Keratinocyte (primary cell): ENCODE results near the gene CFAP57.

Source experiments
- CTCF ChIP-seq, 3 experiments: IDR thresholded peaks in 1 of 3; conservative IDR thresholded peaks in 1 of 3; optimal IDR thresholded peaks in 1 of 3; 2 replicates in 2 of 3; 3 replicates in 1 of 3; pipeline versions ENCODE3 to v1.5.1; 2011; ENCODE audit warnings: low read length in 3 of 3, mild to moderate bottlenecking in 3 of 3, moderate library complexity in 2 of 3, control low read depth in 1 of 3, inconsistent platforms in 1 of 3; ENCODE audit not compliant: insufficient read depth in 2 of 3; ENCODE audit errors: extremely low read depth in 1 of 3
- EZH2 ChIP-seq: IDR thresholded peaks from one replicate; pipeline ENCODE4 v1.6.1; 2012; ENCODE audit warnings: inconsistent platforms, mild to moderate bottlenecking, low read length, moderate library complexity

- TF ChIP-seq CTCF (optimal IDR thresholded peaks at IDR 0.05 in 1 of 3, IDR thresholded peaks at IDR 0.05 in 1 of 3, conservative IDR thresholded peaks at IDR 0.05 in 1 of 3; ENCODE audit: extremely low read depth in 1 of 3, insufficient read depth in 2 of 3, low read length in 3 of 3) (no peak), EZH2 (no peak)
These were observed 62.9 kb downstream of the CFAP57 start for GRCh38 chr1:43235040-43235439.
